SU-DHL-6 (cell line): ENCODE results near the gene DYNC2H1.

Experiments used
- EZH2phosphoT487 ChIP-seq: fragments of 200-600 bp; sonication (generic), shearing (Covaris generic); conservative IDR thresholded peaks from 2 replicates; pipeline ENCODE4 v1.6.1; 2018; ENCODE audit warnings: mild to moderate bottlenecking, antibody characterized with exemption, low read length, moderate library complexity, mixed read lengths
- TF ChIP-seq, protein P1 (sequence below): fragments of 200-600 bp; sonication (generic); IDR thresholded peaks from one replicate; pipeline ENCODE4 v1.5.1; 2017; ENCODE audit warnings: antibody characterized with exemption, mild to moderate bottlenecking, low read length, moderate library complexity; ENCODE audit not compliant: insufficient read depth, poor library complexity, severe bottlenecking

- TF ChIP-seq, protein P1, sequence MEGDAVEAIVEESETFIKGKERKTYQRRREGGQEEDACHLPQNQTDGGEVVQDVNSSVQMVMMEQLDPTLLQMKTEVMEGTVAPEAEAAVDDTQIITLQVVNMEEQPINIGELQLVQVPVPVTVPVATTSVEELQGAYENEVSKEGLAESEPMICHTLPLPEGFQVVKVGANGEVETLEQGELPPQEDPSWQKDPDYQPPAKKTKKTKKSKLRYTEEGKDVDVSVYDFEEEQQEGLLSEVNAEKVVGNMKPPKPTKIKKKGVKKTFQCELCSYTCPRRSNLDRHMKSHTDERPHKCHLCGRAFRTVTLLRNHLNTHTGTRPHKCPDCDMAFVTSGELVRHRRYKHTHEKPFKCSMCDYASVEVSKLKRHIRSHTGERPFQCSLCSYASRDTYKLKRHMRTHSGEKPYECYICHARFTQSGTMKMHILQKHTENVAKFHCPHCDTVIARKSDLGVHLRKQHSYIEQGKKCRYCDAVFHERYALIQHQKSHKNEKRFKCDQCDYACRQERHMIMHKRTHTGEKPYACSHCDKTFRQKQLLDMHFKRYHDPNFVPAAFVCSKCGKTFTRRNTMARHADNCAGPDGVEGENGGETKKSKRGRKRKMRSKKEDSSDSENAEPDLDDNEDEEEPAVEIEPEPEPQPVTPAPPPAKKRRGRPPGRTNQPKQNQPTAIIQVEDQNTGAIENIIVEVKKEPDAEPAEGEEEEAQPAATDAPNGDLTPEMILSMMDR = no peak
- no peak for TF ChIP-seq EZH2phosphoT487
Observed at GRCh38 chr11:103494491-103494890, 385.3 kb downstream of the DYNC2H1 start.
